SK-N-MC (cell line): Measurements from ENCODE around the gene ABCD1.

Experiments used
- DNase-seq: peaks from one replicate; pipeline ENCODE4 v3.0.0-alpha.2; 2011; ENCODE audit warnings: low read depth, low spot score
- H3K27ac ChIP-seq: fragments of 200-600 bp; sonication (generic); 2 replicates; pipeline ENCODE4 v1.5.1; 2016; ENCODE audit warnings: mixed run types
- H3K36me3 ChIP-seq: fragments of 200-600 bp; sonication (generic); 2 replicates; pipeline ENCODE4 v1.6.1; 2017; ENCODE audit warnings: antibody characterized with exemption, low read length, mixed read lengths; ENCODE audit not compliant: insufficient read depth
- H3K4me3 ChIP-seq: fragments of 200-600 bp; sonication (generic); 2 replicates; pipeline ENCODE4 v1.5.1; 2016
- H3K9ac ChIP-seq: fragments of 200-600 bp; sonication (generic); 2 replicates; pipeline ENCODE4 v1.8.0; 2017; ENCODE audit warnings: mixed run types, mixed read lengths; ENCODE audit not compliant: insufficient read length
- H3K9me3 ChIP-seq: fragments of 200-600 bp; sonication (generic); 2 replicates; pipeline ENCODE4 v1.6.1; 2017; ENCODE audit warnings: low read depth, mild to moderate bottlenecking, antibody characterized with exemption, low read length, moderate library complexity, mixed read lengths
- EZH2 ChIP-seq: fragments of 200-600 bp; sonication (generic); IDR thresholded peaks from one replicate; pipeline ENCODE4 v1.6.1; 2017; ENCODE audit warnings: antibody characterized with exemption
- FOXP2 ChIP-seq: optimal IDR thresholded peaks from 2 replicates; pipeline ENCODE3; 2011; ENCODE audit warnings: mild to moderate bottlenecking, moderate library complexity; ENCODE audit not compliant: insufficient read depth; ENCODE audit errors: extremely low read length, control extremely low read depth
- POLR2AphosphoS5 ChIP-seq: IDR thresholded peaks from 2 replicates; pipeline ENCODE4 v1.6.1; 2012; ENCODE audit warnings: mild to moderate bottlenecking, low read depth, low read length, borderline replicate concordance

Gene ABCD1

GRCh38 chrX:153773218-153773611 lies 48.6 kb downstream of the ABCD1 start:
- Histone ChIP-seq H3K36me3 (no peaks in the 10 kb centered on the region), H3K9me3 (no peaks in the 10 kb centered on the region), H3K27ac (no peak overlapping the region), H3K9ac (no peak overlapping the region), H3K4me3 (no peak overlapping the region)
- TF ChIP-seq EZH2 (no peak), POLR2AphosphoS5 (no peak), FOXP2 (no peak)
- no peak for DNase-seq

- no peaks in the 10 kb centered on the region for H3K9me3 ChIP-seq
These were observed 49.3 kb downstream of the ABCD1 start for GRCh38 chrX:153773741-153774575.

GRCh38 chrX:153774576-153775292 lies 50.1 kb downstream of the ABCD1 start:
- H3K4me3 ChIP-seq, result no peak overlapping the region
- no peak overlapping the region for H3K9ac ChIP-seq
- no peak for DNase-seq
- no peaks in the 10 kb centered on the region for H3K36me3 ChIP-seq
- H3K9me3 ChIP-seq, result no peaks in the 10 kb centered on the region
- TF ChIP-seq FOXP2 (no peak), EZH2 (no peak), POLR2AphosphoS5 (no peak)
- no peak overlapping the region for H3K27ac ChIP-seq

More at GRCh38 chrX:153773741-153774575, 49.3 kb downstream of the ABCD1 start:
- Histone ChIP-seq H3K36me3 (no peaks in the 10 kb centered on the region), H3K4me3 (no peak overlapping the region), H3K9ac (no peak overlapping the region), H3K27ac (no peak overlapping the region)
- TF ChIP-seq POLR2AphosphoS5, result no peak
- TF ChIP-seq FOXP2, result no peak
- TF ChIP-seq EZH2, result no peak
- no peak for DNase-seq

GRCh38 chrX:153775293-153776119 lies 50.9 kb downstream of the ABCD1 start:
- TF ChIP-seq FOXP2 (no peak), EZH2 (no peak), POLR2AphosphoS5 (no peak)
- DNase-seq, result no peak
- Histone ChIP-seq H3K36me3 (no peaks in the 10 kb centered on the region), H3K9ac (no peak overlapping the region), H3K4me3 (no peak overlapping the region), H3K9me3 (no peaks in the 10 kb centered on the region), H3K27ac (no peak overlapping the region)

GRCh38 chrX:153776120-153776599 lies 51.5 kb downstream of the ABCD1 start:
- no peak for TF ChIP-seq EZH2
- TF ChIP-seq POLR2AphosphoS5, result no peak
- TF ChIP-seq FOXP2, result no peak
- Histone ChIP-seq H3K9me3 (no peaks in the 10 kb centered on the region), H3K36me3 (no peaks in the 10 kb centered on the region), H3K9ac (no peak overlapping the region), H3K27ac (no peak overlapping the region), H3K4me3 (no peak overlapping the region)
- no peak for DNase-seq

GRCh38 chrX:153776611-153777045 lies 52.0 kb downstream of the ABCD1 start:
- no peak for TF ChIP-seq FOXP2
- TF ChIP-seq EZH2, result no peak
- no peak for TF ChIP-seq POLR2AphosphoS5
- no peak overlapping the region for H3K9ac ChIP-seq
- H3K36me3 ChIP-seq, result no peaks in the 10 kb centered on the region
- H3K9me3 ChIP-seq, result no peaks in the 10 kb centered on the region
- no peak for DNase-seq
- H3K27ac ChIP-seq, result no peak overlapping the region
- no peak overlapping the region for H3K4me3 ChIP-seq

GRCh38 chrX:153777261-153778090 lies 52.8 kb downstream of the ABCD1 start:
- TF ChIP-seq POLR2AphosphoS5 (no peak), FOXP2 (no peak), EZH2 (no peak)
- H3K9ac ChIP-seq, result no peak overlapping the region
- no peak overlapping the region for H3K27ac ChIP-seq
- no peak for DNase-seq
- no peak overlapping the region for H3K4me3 ChIP-seq
- no peaks in the 10 kb centered on the region for H3K36me3 ChIP-seq
- no peaks in the 10 kb centered on the region for H3K9me3 ChIP-seq

- Histone ChIP-seq H3K27ac (no peak overlapping the region), H3K9ac (no peak overlapping the region), H3K4me3 (no peak overlapping the region), H3K9me3 (no peaks in the 10 kb centered on the region), H3K36me3 (no peaks in the 10 kb centered on the region)
- TF ChIP-seq EZH2 (no peak), POLR2AphosphoS5 (no peak), FOXP2 (no peak)
- no peak for DNase-seq
These were observed 53.5 kb downstream of the ABCD1 start for GRCh38 chrX:153778181-153778580.
